ENCODE data around the gene HLA-DRB1. TPM values are rescaled to one million over a fixed set of nuclear protein-coding genes. Genes with fewer than 3 reads are reported as not detected.
"Not testable (repeated sequence)": the region's sequence is repeated elsewhere in the genome, so short reads cannot be mapped to it uniquely, and the experiment has no call there.

The HLA-DRB1 gene
- total and polyA plus RNA-seq, 8 donors, result 11.2 to 665 (median 23.1) TPM

DNA sequence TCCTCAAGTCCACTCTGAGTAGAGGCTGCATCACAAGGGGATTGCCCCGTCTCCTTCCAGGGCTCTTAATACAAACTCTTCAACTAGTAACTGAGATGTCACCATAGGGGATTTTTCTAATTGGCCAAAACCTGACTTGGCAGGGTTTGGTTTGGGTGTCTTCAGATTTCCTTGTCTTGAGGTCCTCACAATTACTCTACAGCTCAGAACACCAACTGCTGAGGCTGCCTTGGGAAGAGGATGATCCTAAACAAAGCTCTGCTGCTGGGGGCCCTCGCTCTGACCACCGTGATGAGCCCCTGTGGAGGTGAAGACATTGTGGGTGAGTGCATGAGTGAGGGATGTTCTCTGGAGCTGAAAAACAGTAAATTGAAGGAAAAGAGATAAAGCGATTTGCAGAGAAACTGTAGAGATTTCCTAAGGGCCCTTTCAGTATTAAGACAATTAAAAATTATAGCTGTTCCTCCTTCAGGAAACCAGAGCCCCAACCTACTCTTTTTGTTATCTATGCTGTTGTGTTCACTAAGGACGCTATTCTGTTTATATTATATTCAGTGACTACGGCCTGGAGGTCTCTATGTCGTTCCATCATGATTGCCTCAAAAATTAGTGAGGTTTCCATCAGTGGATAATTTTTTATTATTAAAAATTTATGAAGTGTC is 47.7 kb upstream of the HLA-DRB1 start, which contains the start of gene HLA-DQA1:
Gene HLA-DQA1, plus strand, starts transcription at position 188 of the 662 bp plus-strand sequence. Its CDS starts 53 bp downstream, at position 241.
- H3K27ac ChIP-seq, result peak within 1 kb of the TSS in 1 of 2 donors; percentile 50
- peaks cover 0 to 10% of the 10 kb centered on the region in 2 donors for H3K4me1 ChIP-seq
- DNase-seq, result peak in 1 of 4 donors; percentile 32
- H3K4me3 ChIP-seq, result peak within 1 kb of the TSS in 1 of 2 donors; percentile 39
- no peaks in the 10 kb centered on the region for H3K27me3 ChIP-seq
- TF ChIP-seq, protein P1, sequence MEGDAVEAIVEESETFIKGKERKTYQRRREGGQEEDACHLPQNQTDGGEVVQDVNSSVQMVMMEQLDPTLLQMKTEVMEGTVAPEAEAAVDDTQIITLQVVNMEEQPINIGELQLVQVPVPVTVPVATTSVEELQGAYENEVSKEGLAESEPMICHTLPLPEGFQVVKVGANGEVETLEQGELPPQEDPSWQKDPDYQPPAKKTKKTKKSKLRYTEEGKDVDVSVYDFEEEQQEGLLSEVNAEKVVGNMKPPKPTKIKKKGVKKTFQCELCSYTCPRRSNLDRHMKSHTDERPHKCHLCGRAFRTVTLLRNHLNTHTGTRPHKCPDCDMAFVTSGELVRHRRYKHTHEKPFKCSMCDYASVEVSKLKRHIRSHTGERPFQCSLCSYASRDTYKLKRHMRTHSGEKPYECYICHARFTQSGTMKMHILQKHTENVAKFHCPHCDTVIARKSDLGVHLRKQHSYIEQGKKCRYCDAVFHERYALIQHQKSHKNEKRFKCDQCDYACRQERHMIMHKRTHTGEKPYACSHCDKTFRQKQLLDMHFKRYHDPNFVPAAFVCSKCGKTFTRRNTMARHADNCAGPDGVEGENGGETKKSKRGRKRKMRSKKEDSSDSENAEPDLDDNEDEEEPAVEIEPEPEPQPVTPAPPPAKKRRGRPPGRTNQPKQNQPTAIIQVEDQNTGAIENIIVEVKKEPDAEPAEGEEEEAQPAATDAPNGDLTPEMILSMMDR (IDR thresholded peaks at IDR 0.05), result no peak
- intact Hi-C loops (cut with DNase I), result no loop called here
- no peaks in the 10 kb centered on the region for H3K36me3 ChIP-seq
- peak; percentile 93 for ATAC-seq
- H3K9me3 ChIP-seq, result no peaks in the 10 kb centered on the region

DNA sequence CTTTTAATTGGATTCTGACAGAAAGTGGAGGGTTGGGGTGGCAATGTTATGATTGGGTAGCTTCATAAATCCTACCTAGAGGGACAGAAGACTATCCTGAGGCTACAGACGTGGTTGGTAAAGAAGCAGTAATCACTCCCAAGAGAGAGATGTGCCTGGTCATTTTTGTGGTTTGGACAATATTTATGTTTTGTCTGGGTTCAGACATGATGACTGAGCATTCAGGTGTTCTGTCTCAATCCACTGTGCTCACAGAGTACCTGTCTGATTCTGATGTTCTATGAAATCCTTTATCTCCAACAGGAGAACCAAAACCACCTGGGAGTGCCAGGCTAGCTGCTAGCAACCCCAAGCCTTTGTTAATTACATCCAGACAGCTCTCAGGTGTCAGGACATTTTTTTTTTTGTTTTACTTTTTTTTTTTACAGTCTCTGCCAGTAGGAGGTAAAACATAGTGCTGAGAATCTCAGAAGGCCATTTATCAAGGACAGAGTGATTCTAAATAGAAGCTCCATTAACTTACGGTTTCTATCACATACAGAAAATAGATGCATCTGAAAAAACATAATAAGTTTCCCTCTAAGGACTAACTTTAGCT is 46.0 kb upstream of the HLA-DRB1 start:
- no peak for ATAC-seq
- Histone ChIP-seq H3K4me1 (peaks cover 0 to 8% of the 10 kb centered on the region in 2 donors), H3K9me3 (no peaks in the 10 kb centered on the region), H3K36me3 (no peaks in the 10 kb centered on the region), H3K27me3 (no peaks in the 10 kb centered on the region), H3K4me3 (no peak overlapping the region), H3K27ac (no peak overlapping the region)
- intact Hi-C loops (cut with DNase I), result no loop called here
- TF ChIP-seq, protein P1 (IDR thresholded peaks at IDR 0.05), result no peak
- DNase-seq, result no peak

DNA sequence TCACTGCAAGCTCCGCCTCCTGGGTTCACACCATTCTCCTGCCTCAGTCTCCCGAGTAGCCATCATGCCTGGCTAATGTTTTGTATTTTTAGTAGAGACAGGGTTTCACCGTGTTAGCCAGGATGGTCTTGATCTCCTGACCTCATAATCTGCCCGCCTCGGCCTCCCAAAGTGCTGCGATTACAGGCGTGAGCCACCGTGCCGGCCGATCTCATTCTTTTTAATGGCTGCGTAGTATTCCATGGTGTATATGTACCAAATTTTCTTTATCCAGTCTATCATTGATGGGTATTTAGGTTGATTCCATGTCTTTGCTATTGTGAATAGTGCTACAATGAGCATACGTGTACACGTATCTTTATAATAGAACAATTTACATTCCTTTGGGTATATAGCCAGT is 40.1 kb upstream of the HLA-DRB1 start:
- H3K27ac ChIP-seq; H3K27me3 ChIP-seq; H3K9me3 ChIP-seq; H3K36me3 ChIP-seq; H3K4me3 ChIP-seq; intact Hi-C loops (cut with DNase I); H3K4me1 ChIP-seq; DNase-seq; ATAC-seq: not testable (repeated sequence)

DNA sequence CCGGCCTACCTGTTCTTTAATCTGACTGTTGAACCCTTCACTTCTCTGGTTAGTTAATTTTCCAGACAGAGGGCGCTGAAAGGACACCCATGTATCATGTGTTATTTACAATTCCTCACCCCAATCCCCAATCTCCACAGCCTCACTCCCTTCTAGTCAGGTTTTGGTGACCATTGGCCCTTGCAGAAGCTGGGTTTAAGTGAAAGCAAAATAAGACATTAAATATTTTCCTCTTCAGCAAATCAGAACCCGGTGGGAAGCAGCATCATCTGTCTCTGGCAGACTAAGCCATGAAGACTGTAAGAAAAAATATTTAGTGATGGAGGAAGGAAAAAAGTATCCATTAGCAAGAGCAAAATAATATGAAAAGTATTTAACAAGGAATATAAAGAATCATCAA is 38.2 kb upstream of the HLA-DRB1 start:
- ATAC-seq (peak; percentile 92), DNase-seq (no peak)
- Histone ChIP-seq H3K36me3 (no peaks in the 10 kb centered on the region), H3K4me3 (no peak overlapping the region), H3K4me1 (peaks cover 0 to 6% of the 10 kb centered on the region in 2 donors), H3K27me3 (no peaks in the 10 kb centered on the region), H3K9me3 (no peaks in the 10 kb centered on the region), H3K27ac (peak overlapping the region; percentile 14 to 50)
- intact Hi-C loops (cut with DNase I), result no loop called here
- TF ChIP-seq, protein P1 (IDR thresholded peaks at IDR 0.05), result no peak

DNA sequence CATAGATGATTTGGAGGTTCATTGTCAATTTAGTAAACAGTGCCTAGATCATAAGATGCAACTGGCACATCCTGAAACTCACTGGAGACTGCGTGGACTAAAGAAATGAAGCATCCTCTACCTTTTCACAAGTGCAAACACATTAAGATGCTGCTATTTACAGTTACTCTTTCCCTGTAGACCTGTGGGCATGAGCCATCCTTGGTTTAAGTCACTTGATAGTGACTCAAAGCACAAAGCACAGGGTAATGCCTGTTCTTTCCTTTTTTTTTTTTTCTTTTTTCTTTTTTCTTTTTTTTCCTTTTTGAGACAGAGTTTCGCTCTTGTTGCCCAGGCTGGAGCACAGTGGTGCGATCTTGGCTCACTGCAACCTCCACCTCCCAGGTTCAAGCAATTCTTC is 37.6 kb upstream of the HLA-DRB1 start:
- Histone ChIP-seq H3K36me3 (no peaks in the 10 kb centered on the region), H3K27ac (peak overlapping the region; percentile 14 to 50), H3K4me1 (peaks cover 0 to 12% of the 10 kb centered on the region in 2 donors), H3K27me3 (no peaks in the 10 kb centered on the region), H3K4me3 (no peak overlapping the region), H3K9me3 (no peaks in the 10 kb centered on the region)
- intact Hi-C loops (cut with DNase I), result no loop called here
- ATAC-seq, result no peak
- TF ChIP-seq, protein P1 (IDR thresholded peaks at IDR 0.05), result no peak
- no peak for DNase-seq

Measured in left lung (tissue), 10 donors.